GM10266 (cell line): ENCODE results near the gene SNAPC2.

Source experiments
- DNase-seq: peaks from one replicate; pipeline ENCODE4 v3.0.0; 2012; ENCODE audit errors: extremely low spot score
- TF ChIP-seq, protein P1 (sequence below): IDR thresholded peaks from 2 replicates; pipeline ENCODE4 v1.5.1; 2012; ENCODE audit warnings: mild to moderate bottlenecking, low read depth; ENCODE audit not compliant: control insufficient read depth, insufficient read depth; ENCODE audit errors: missing control alignments

Gene SNAPC2

DNA sequence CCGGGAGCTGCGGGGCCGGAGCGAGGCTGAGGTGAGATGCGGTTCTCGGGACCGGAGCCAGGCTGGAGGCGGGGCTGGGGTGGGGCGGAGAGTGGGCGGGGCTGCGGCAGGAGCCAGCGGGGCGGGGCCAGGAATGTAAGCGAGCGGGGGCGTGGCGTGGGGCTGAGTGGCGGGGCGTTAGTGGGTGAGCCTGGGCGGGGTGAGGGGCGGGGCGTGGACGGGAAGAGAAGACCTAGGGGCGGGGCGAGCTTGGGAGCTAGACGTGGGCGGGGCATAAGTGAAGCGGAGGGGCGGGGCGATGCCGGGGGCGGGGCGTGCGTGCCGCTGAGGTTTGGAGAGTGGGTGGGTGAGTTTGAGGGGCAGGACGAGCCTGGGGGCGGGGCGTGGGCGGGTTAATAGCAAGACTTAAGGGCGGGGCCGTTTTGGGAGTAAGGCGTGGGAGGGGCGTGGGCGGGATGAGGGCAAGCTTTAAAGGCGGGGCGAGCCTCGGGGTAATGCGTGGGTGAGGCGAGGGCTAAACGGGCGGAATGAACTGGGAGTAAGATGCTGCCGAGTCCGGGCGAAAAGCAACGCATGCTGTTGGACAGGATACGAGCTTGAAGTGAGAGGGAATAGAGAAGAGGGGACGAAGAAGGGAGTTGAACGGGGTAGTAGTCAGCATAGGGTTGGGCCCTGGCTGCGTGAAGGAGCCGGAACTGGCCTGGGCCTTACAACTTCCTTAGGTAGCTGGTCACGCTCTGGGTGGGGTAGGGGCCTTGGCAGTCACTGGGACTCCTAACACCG lies 572 bp downstream of the SNAPC2 start:
- peak; percentile 99 for DNase-seq
- TF ChIP-seq, protein P1, sequence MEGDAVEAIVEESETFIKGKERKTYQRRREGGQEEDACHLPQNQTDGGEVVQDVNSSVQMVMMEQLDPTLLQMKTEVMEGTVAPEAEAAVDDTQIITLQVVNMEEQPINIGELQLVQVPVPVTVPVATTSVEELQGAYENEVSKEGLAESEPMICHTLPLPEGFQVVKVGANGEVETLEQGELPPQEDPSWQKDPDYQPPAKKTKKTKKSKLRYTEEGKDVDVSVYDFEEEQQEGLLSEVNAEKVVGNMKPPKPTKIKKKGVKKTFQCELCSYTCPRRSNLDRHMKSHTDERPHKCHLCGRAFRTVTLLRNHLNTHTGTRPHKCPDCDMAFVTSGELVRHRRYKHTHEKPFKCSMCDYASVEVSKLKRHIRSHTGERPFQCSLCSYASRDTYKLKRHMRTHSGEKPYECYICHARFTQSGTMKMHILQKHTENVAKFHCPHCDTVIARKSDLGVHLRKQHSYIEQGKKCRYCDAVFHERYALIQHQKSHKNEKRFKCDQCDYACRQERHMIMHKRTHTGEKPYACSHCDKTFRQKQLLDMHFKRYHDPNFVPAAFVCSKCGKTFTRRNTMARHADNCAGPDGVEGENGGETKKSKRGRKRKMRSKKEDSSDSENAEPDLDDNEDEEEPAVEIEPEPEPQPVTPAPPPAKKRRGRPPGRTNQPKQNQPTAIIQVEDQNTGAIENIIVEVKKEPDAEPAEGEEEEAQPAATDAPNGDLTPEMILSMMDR = no peak

DNA sequence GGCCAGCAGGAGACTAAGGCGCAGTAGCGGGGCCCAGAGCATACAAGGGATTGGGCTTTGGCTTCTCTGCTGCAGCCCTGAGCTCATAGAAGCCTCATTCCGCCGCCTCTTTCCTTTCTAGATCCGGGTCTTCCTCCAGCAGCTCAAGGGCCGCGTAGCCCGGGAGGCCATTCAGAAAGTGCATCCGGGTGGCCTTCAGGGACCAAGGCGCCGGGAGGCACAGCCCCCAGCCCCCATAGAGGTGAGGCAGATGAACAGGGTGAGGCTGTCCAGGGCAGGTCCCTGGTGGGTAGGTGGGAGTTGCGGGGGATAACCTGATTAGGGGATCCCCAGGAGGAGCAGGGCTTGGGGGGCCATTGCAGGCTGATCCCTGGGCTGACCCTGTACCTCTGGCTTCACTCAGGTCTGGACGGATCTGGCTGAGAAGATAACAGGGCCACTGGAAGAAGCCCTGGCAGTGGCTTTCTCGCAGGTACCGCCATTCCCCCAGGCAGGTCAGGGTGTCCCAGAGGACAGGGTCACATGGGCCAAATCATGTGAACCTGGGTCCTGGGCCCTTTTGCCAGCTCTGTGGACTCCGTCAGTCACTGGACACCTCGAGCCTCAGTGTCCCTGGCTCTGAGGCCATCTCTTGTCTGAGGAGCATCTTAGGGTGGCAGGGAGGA lies 1.3 kb downstream of the SNAPC2 start:
- TF ChIP-seq, protein P1 = no peak
- no peak for DNase-seq

- DNase-seq = no peak
- TF ChIP-seq, protein P1 = no peak
These were observed 2.1 kb downstream of the SNAPC2 start for GRCh38 chr19:7921967-7922835.

GRCh38 chr19:7922836-7923195 lies 2.7 kb downstream of the SNAPC2 start:
- TF ChIP-seq, protein P1 = no peak
- no peak for DNase-seq

DNA sequence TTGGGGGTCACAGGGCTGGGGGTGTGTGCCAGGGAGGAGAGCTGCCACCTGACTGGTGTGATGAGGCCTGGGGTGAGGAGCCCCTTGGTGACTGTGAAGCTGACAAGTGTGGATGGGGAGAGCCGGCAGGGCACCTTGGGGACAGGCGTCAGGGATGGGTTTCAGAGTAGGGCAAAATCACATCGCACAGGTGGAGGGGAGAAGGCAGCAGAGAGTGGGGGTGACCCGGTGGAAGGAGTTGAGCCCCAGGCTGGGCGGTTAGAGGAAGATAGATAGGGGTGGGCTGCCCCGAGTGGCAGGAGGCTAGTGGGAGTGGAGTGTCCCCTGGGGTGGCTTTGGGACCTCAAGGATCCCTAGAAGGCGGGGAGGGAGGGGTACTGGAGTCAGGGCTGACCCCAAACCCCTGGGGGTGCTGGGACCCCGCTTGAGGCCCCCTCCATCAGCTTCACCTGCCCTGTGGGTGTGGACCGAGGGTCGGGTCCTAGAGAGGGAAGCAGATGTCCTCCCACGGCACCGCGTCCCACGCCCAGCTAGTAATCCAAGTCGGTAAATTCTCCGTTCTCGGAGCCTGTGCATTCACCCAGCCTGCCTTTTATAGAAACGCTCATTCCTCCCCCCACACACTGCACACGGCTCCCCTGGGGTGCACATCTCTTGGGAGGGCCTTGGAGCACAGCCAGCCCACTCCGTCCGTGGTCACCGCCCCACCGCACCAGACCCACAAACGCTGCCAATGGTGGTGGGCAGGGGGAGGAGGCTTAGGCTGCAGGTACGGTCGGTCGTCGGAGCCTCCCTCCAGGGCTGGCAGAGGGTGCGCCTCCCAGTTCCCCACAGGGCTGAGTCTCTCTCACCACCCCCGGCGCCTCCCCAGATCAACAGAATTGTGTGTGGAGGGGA lies 3.4 kb downstream of the SNAPC2 start:
- TF ChIP-seq, protein P1 = no peak
- DNase-seq = no peak

- TF ChIP-seq, protein P1 = no peak
- no peak for DNase-seq
These were observed 4.1 kb downstream of the SNAPC2 start for GRCh38 chr19:7924241-7924640.
